Adipocyte (in vitro differentiated cells): ENCODE results near the gene FER.
"Not testable (repeated sequence)": the region's sequence is repeated elsewhere in the genome, so short reads cannot be mapped to it uniquely, and the experiment has no call there.

Source experiments
- DNase-seq: peaks from one replicate; pipeline ENCODE4 v3.0.0-alpha.2; 2015; ENCODE audit warnings: low read depth
- H3K27me3 ChIP-seq: replicated peaks from 2 replicates; pipeline ENCODE4 v1.7.0; 2013; ENCODE audit warnings: mild to moderate bottlenecking, low read length, moderate library complexity; ENCODE audit not compliant: control insufficient read depth, insufficient read depth
- H3K36me3 ChIP-seq: 2 replicates; pipeline ENCODE4 v1.7.0; 2013; ENCODE audit warnings: low read length, mild to moderate bottlenecking, moderate library complexity; ENCODE audit not compliant: control insufficient read depth, insufficient read depth, severe bottlenecking
- H3K4me1 ChIP-seq: 2 replicates; pipeline ENCODE4 v1.7.0; 2013; ENCODE audit warnings: mild to moderate bottlenecking, low read length, moderate library complexity; ENCODE audit not compliant: control insufficient read depth, insufficient read depth
- H3K4me3 ChIP-seq: 2 replicates; pipeline ENCODE4 v1.7.0; 2013; ENCODE audit warnings: mild to moderate bottlenecking, low read length, moderate library complexity
- H3K9ac ChIP-seq: 2 replicates; pipeline ENCODE4 v1.7.0; 2013; ENCODE audit warnings: mild to moderate bottlenecking, low read length, moderate library complexity
- H3K9me3 ChIP-seq: 2 replicates; pipeline ENCODE4 v1.7.0; 2013; ENCODE audit warnings: mild to moderate bottlenecking, low read length, moderate library complexity; ENCODE audit not compliant: control insufficient read depth

Gene FER

DNA sequence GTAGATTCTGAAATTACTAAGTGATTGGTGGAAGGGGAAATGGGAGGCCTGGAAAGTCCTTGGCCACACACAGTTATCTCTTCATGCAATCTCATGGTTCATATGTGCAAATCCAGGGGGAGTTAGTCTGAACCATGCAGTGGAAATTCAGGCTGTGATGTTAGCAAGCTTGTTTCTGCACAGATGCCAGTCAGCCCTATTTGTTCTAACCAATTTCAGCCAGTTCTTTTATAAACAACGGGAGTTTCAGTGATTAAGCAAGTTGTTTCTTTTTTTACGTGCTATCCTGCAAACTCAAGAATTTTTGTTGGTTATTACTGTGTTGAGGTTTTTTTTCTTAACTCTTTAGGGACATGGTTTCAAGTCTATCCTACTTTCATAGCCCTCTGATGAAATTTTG is 298.0 kb downstream of the FER start:
- peak; percentile 61 for DNase-seq
- no peak overlapping the region for H3K4me3 ChIP-seq
- H3K27me3 ChIP-seq = no peaks in the 10 kb centered on the region
- peaks cover 10% of the 10 kb centered on the region for H3K4me1 ChIP-seq
- H3K9me3 ChIP-seq = no peaks in the 10 kb centered on the region
- no peaks in the 10 kb centered on the region for H3K36me3 ChIP-seq
- H3K9ac ChIP-seq = no peak overlapping the region

DNA sequence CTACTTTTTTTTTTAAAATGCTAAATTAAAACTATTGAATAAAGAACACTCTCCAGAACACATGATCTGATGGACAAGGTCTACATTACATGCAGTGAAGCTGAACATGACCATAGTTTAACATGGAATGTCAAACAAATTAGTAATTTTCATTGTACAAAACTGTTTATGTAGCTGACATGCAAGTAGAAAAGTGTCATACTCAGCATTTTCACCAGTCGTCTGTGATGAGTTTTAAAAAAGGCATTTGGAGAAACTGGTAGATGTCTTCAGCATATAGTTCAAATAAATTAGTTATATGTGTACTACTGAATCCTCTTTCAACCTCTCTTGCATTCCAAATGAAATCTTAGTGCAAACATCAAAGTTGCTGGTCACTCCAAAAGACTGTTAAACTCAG is 301.9 kb downstream of the FER start:
- Histone ChIP-seq H3K4me3 (no peak overlapping the region), H3K36me3 (no peaks in the 10 kb centered on the region), H3K9me3 (no peaks in the 10 kb centered on the region), H3K4me1 (peaks cover 14% of the 10 kb centered on the region), H3K9ac (no peak overlapping the region), H3K27me3 (no peaks in the 10 kb centered on the region)
- DNase-seq = no peak

DNA sequence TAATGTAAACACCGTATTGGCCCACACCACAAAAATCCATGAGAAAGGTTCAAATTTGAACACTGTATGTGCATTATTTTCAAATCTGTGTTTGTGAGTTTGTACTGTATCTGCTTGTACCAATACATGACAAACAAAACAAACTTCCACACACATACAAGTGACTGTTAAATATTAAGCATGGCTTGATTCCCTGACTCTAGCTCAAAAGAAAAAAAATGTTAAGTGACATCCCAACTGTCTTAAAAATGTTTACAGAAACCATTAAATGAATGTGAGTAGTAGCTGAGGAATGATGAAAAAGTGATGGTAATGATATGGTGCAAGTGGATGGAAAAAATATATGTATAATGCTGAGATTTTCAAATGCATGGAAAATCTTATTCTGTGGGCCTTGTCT is 302.6 kb downstream of the FER start:
- DNase-seq = peak; percentile 17
- H3K27me3 ChIP-seq, H3K9ac ChIP-seq, H3K4me3 ChIP-seq, H3K9me3 ChIP-seq, H3K36me3 ChIP-seq: not testable (repeated sequence)
- peaks cover 12% of the 10 kb centered on the region for H3K4me1 ChIP-seq

DNA sequence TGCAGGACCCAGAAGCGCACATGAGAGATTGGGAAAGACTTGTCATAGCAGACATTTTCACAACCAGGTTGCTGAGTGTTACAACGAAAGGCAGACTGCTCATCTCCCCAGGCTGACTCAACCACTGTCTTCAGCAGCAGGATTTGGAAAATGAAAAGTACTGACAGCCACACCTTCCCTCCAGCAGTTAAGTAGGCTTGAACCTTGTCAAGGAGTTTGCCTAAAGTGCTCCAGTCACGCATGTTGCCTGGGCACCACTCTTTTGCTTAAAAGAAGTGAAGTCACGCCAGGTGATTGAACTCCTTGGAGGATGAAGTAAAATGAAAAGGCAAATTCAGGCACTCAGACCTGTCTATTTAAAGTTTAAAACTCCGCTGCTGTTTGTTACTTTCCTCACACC is 304.5 kb downstream of the FER start:
- not testable (repeated sequence) for H3K9me3 ChIP-seq, H3K27me3 ChIP-seq, H3K36me3 ChIP-seq, H3K9ac ChIP-seq, H3K4me1 ChIP-seq, H3K4me3 ChIP-seq, DNase-seq

DNA sequence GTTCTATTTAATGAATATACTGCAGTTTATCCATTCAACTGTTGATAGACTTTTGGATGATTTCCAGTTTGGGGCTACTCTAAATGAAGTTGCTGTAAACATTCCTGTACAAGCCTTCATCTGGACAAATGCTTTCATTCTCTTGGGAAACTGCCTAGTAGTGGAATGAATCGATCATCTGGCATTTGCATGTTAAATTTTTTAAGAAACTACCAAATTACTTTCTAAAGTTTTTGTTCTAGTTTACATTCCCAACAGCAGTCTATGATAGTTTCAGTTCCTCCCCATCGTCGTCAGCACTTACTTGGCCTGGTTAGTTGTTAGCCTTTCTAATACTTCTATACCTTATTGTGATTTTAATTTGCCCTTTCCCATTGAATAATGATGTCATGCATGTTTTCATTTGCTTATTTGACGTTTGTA is 306.3 kb downstream of the FER start:
- H3K4me3 ChIP-seq = no peak overlapping the region
- no peaks in the 10 kb centered on the region for H3K36me3 ChIP-seq
- no peaks in the 10 kb centered on the region for H3K27me3 ChIP-seq
- no peaks in the 10 kb centered on the region for H3K9me3 ChIP-seq
- H3K4me1 ChIP-seq = peaks cover 4% of the 10 kb centered on the region
- peak; percentile 61 for DNase-seq
- no peak overlapping the region for H3K9ac ChIP-seq

DNA sequence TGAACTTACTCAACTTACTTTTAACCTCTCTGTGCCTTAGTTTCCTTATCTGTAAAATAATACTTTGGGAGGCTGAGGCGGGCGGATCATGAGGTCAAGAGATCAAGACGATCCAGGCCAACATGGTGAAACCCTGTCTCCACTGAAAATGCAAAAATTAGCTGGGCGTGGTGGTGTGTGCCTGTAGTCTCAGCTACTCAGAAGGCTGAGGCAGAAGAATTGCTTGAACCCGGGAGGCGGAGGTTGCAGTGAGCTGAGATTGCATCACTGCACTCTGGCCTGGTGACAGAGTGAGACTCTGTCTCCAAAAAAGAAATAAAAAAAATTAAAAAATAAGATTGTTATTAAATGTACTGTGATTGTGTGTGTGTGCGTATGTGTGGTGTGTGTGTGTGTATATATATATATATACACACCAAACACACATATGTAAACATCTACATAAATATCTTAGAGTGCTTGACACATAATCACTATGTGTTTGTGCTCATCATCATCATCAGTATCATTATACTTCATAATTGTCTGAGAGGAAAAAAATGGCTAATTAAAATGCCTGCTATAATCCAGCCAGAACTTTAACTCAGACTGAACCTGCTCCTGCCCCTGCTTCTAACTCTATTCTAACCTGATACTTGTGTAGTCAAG is 312.8 kb downstream of the FER start:
- H3K4me1 ChIP-seq = peaks cover 44% of the 10 kb centered on the region
- H3K36me3 ChIP-seq = no peaks in the 10 kb centered on the region
- H3K9me3 ChIP-seq = no peaks in the 10 kb centered on the region
- no peak overlapping the region for H3K4me3 ChIP-seq
- H3K9ac ChIP-seq = no peak overlapping the region
- no peaks in the 10 kb centered on the region for H3K27me3 ChIP-seq
- DNase-seq = no peak

DNA sequence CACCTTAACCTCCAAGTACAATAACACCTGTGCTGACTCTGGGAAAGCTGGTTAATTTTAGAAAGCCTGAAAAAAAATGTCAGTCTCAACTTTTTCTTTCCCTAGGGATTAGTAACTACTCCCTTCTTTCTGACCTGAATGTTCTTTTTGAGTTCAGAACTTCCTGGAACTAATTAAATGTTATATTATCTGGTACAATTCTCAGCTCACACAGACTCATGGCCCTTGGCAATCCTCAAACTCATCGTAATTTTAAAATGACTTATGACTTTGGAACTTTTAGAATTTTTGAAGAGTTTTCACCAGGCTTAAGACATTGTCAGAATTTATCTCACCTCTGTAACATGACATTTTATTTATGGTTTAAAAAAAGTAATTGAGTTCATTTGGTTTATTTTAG is 315.0 kb downstream of the FER start:
- Histone ChIP-seq H3K9ac (peak overlapping the region; percentile 55), H3K4me3 (peak overlapping the region; percentile 47), H3K36me3 (no peaks in the 10 kb centered on the region), H3K27me3 (no peaks in the 10 kb centered on the region), H3K4me1 (peaks cover 44% of the 10 kb centered on the region), H3K9me3 (no peaks in the 10 kb centered on the region)
- peak; percentile 83 for DNase-seq

DNA sequence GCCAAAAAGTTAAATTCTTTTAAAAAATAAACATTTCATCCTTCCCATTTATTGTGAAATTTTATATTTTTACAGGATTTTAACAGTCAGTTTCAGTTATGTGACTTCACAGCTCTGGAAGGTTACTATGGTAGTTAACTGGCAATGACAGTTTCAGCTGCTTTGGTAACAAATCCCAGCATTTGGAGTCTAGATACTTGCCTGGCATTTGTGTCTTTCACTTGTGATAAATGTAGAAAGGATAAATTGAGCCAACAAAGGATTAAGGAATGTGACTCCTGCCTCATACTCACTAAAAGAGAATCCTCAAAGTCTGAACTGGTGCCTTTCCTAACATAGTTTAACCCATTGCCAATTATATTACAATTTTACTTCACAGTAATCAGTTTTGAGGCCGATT is 315.5 kb downstream of the FER start:
- Histone ChIP-seq H3K27me3 (no peaks in the 10 kb centered on the region), H3K9me3 (no peaks in the 10 kb centered on the region), H3K36me3 (no peaks in the 10 kb centered on the region), H3K9ac (peak overlapping the region; percentile 55), H3K4me3 (peak overlapping the region; percentile 47), H3K4me1 (peaks cover 44% of the 10 kb centered on the region)
- peak; percentile 90 for DNase-seq

DNA sequence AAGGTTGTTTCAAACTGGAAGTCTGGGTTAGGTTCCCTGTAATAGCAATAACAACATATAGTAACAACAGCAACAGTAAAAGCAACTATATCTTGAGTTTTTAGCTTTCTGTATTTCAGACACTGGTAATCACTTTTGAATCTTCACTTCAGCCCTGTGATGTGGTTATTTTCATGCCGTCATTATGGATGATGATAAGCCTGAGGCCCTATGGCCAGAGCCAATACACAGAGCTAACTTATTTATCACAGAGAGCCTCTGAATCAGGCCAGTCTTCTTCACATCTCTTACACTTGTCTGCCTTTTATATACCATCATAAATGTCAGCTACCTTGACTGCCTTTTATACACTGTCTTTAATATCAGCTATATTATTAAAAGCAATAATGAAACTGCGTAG is 329.0 kb downstream of the FER start:
- DNase-seq = no peak
- Histone ChIP-seq H3K9ac (no peak overlapping the region), H3K9me3 (no peaks in the 10 kb centered on the region), H3K4me1 (peaks cover 13% of the 10 kb centered on the region), H3K36me3 (no peaks in the 10 kb centered on the region), H3K4me3 (no peak overlapping the region), H3K27me3 (no peaks in the 10 kb centered on the region)

DNA sequence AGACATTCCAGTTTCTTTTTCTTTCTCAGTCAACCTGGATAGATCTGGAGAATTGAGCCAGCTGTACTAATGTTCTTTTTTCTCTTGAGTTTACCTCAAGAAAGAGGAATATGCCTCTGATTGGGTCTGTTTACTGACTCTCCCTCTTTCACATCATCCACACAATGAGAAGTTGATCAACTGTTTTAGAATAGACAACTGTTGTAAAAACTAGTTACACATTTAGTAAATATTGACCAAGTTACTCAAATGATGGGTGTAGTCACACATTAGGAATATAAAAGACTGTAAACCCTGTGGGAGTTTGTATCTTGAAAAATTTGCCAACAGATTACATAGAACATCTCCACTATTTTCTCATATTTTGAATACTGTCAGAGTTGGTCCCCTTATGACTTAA is 330.8 kb downstream of the FER start:
- H3K9me3 ChIP-seq = no peaks in the 10 kb centered on the region
- H3K4me3 ChIP-seq = no peak overlapping the region
- no peak overlapping the region for H3K9ac ChIP-seq
- H3K4me1 ChIP-seq = peaks cover 13% of the 10 kb centered on the region
- no peak for DNase-seq
- no peaks in the 10 kb centered on the region for H3K27me3 ChIP-seq
- H3K36me3 ChIP-seq = no peaks in the 10 kb centered on the region

DNA sequence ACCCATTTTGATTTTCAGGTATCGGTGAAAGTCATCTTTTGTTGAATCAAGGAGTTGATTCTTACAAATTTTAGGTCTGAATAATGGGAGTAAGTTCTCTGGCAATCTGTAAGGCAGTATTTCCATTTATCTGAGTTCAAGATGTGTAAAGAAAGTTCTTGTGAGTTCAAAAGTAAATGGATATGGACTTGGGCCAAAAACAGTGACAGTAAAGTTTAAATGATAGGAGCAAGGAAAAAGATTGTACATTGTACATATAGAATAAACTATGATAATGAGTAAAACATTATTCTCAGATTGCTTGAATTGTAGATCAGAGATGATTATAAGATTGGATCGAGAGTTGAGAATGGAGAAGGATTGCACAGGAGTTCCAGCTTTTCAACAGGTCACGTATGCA is 332.8 kb downstream of the FER start:
- Histone ChIP-seq H3K4me1 (peaks cover 9% of the 10 kb centered on the region), H3K36me3 (no peaks in the 10 kb centered on the region), H3K4me3 (no peak overlapping the region), H3K9me3 (no peaks in the 10 kb centered on the region), H3K27me3 (no peaks in the 10 kb centered on the region), H3K9ac (no peak overlapping the region)
- DNase-seq = no peak

DNA sequence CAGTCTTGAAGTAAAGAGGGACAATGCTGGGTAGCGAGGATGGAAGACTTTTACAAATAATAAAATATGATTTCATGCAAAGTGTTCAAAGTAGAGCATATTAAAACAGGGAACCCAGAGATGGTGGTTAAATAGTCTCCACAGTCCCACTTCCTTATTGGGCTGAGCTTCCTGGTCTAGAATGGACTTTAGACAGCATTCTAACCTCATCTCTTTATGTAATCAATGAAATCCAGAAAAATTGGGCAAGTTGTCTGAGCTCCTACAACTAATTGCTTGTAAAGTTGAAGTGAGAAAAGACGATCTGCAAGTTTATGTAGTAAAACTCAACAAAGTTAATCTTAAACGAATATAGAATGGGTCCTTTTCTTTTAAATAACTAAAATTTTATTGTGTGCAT is 333.2 kb downstream of the FER start:
- H3K36me3 ChIP-seq = no peaks in the 10 kb centered on the region
- H3K9me3 ChIP-seq = no peaks in the 10 kb centered on the region
- H3K9ac ChIP-seq = no peak overlapping the region
- no peaks in the 10 kb centered on the region for H3K27me3 ChIP-seq
- peaks cover 9% of the 10 kb centered on the region for H3K4me1 ChIP-seq
- no peak for DNase-seq
- no peak overlapping the region for H3K4me3 ChIP-seq
